ENCODE measurements around the gene TBC1D5. TPM values are rescaled to one million over a fixed set of nuclear protein-coding genes. Genes with fewer than 3 reads are reported as not detected.

Gene TBC1D5
- polyA plus RNA-seq, 2 donors = 4.5 to 6.7 TPM

- no peak overlapping the region for H3K4me3 ChIP-seq (ENCODE audit: low read depth in 1 of 2, low read length in 2 of 2)
- H3K36me3 ChIP-seq (ENCODE audit: control insufficient read depth in 2 of 2, insufficient read depth in 2 of 2, low read length in 1 of 2) = no peaks in the 10 kb centered on the region
- no peaks in the 10 kb centered on the region for H3K4me1 ChIP-seq (ENCODE audit: control insufficient read depth in 2 of 2, insufficient read depth in 2 of 2, low read length in 1 of 2)
- H3K27ac ChIP-seq (ENCODE audit: low read depth in 2 of 2, low read length in 1 of 2) = no peak overlapping the region
- H3K27me3 ChIP-seq (ENCODE audit: control insufficient read depth in 1 of 2, insufficient read depth in 2 of 2, low read length in 2 of 2) = no peaks in the 10 kb centered on the region
- 93 to 97% methylated on average over 10 of the region's 10 CpGs for WGBS, 2 donors
- peaks cover 0 to 9% of the 10 kb centered on the region in 2 donors for H3K9me3 ChIP-seq (ENCODE audit: control insufficient read depth in 2 of 2, insufficient read depth in 1 of 2, low read depth in 1 of 2, low read length in 1 of 2)
Measured at GRCh38 chr3:17142516-17142915, 599.9 kb downstream of the TBC1D5 start.

DNA sequence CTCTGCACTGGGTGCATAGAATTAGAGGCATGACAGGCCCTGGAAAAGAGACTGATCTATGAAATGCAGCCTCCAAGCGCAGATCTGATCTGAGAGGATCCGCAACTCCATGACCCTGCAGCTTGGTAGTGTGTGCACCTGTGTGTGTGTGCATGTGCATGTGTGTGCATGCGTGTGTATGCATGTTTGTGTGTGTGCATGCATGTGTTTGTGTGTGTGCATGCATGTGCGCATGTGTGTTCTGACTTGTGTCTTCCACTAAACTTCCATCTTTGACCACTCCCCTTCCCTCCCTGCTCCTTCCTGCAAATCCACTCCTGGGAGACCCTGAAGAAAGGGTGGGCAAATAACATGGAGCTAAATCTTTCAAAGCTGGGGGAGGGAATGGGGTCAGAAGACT lies 600.7 kb downstream of the TBC1D5 start:
- no peaks in the 10 kb centered on the region for H3K4me1 ChIP-seq (ENCODE audit: control insufficient read depth in 2 of 2, insufficient read depth in 2 of 2, low read length in 1 of 2)
- H3K36me3 ChIP-seq (ENCODE audit: control insufficient read depth in 2 of 2, insufficient read depth in 2 of 2, low read length in 1 of 2) = no peaks in the 10 kb centered on the region
- H3K27me3 ChIP-seq (ENCODE audit: control insufficient read depth in 1 of 2, insufficient read depth in 2 of 2, low read length in 2 of 2) = no peaks in the 10 kb centered on the region
- 96 to 98% methylated on average over 4 of the region's 4 CpGs for WGBS, 2 donors
- H3K9me3 ChIP-seq (ENCODE audit: control insufficient read depth in 2 of 2, insufficient read depth in 1 of 2, low read depth in 1 of 2, low read length in 1 of 2) = peaks cover 0 to 10% of the 10 kb centered on the region in 2 donors
- no peak overlapping the region for H3K27ac ChIP-seq (ENCODE audit: low read depth in 2 of 2, low read length in 1 of 2)
- H3K4me3 ChIP-seq (ENCODE audit: low read depth in 1 of 2, low read length in 2 of 2) = no peak overlapping the region

GRCh38 chr3:17140670-17141505 lies 601.5 kb downstream of the TBC1D5 start:
- no peaks in the 10 kb centered on the region for H3K27me3 ChIP-seq (ENCODE audit: control insufficient read depth in 1 of 2, insufficient read depth in 2 of 2, low read length in 2 of 2)
- H3K27ac ChIP-seq (ENCODE audit: low read depth in 2 of 2, low read length in 1 of 2) = no peak overlapping the region
- H3K4me1 ChIP-seq (ENCODE audit: control insufficient read depth in 2 of 2, insufficient read depth in 2 of 2, low read length in 1 of 2) = no peaks in the 10 kb centered on the region
- no peaks in the 10 kb centered on the region for H3K36me3 ChIP-seq (ENCODE audit: control insufficient read depth in 2 of 2, insufficient read depth in 2 of 2, low read length in 1 of 2)
- peaks cover 0 to 10% of the 10 kb centered on the region in 2 donors for H3K9me3 ChIP-seq (ENCODE audit: control insufficient read depth in 2 of 2, insufficient read depth in 1 of 2, low read depth in 1 of 2, low read length in 1 of 2)
- WGBS, 2 donors = 81% methylated on average over 13 of the region's 13 CpGs
- H3K4me3 ChIP-seq (ENCODE audit: low read depth in 1 of 2, low read length in 2 of 2) = no peak overlapping the region

DNA sequence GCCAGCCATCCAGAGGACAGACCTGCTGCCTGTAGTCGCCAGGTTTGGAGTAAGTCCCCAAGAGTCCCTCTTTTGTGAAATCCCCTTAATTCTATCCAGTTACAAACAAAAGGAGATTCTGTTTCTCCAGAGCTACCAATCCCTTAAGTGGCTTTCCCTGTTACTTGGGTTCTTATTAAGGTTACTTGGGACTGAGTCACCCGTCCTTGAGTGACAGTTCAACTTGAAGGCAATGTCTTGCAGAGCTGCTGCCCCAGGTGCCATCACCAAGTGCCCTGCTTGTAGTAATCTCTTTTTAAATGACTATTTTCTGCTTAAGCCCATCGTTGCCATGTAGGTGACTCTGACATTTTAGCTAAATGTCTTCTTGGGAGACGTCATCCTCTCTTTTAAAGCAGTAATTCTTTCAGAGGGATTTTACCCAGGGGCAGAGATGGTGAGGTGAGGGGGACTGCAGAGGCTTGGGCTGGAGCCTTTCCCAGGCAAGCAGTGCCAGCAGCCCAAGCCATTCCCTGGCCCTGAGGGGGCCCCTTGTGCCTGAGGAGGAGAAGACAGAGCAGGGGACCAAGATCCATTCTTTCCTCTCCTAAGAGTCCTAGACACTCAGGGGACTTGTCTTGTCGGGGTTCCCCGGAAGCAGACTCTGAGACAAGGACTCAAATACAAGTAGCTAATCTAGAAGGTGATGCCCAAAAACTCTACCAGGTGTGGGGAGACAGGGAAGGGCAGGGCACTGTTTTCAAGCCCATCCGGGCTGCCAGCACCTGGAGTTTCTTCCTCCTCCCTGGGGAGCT lies 604.0 kb downstream of the TBC1D5 start:
- Histone ChIP-seq H3K27me3 (ENCODE audit: control insufficient read depth in 1 of 2, insufficient read depth in 2 of 2, low read length in 2 of 2) (no peaks in the 10 kb centered on the region), H3K9me3 (ENCODE audit: control insufficient read depth in 2 of 2, insufficient read depth in 1 of 2, low read depth in 1 of 2, low read length in 1 of 2) (peaks cover 0 to 8% of the 10 kb centered on the region in 2 donors), H3K4me1 (ENCODE audit: control insufficient read depth in 2 of 2, insufficient read depth in 2 of 2, low read length in 1 of 2) (no peaks in the 10 kb centered on the region), H3K36me3 (ENCODE audit: control insufficient read depth in 2 of 2, insufficient read depth in 2 of 2, low read length in 1 of 2) (no peaks in the 10 kb centered on the region), H3K4me3 (ENCODE audit: low read depth in 1 of 2, low read length in 2 of 2) (no peak overlapping the region), H3K27ac (ENCODE audit: low read depth in 2 of 2, low read length in 1 of 2) (no peak overlapping the region)
- WGBS, 2 donors = 89 to 92% methylated on average over 7 of the region's 7 CpGs

DNA sequence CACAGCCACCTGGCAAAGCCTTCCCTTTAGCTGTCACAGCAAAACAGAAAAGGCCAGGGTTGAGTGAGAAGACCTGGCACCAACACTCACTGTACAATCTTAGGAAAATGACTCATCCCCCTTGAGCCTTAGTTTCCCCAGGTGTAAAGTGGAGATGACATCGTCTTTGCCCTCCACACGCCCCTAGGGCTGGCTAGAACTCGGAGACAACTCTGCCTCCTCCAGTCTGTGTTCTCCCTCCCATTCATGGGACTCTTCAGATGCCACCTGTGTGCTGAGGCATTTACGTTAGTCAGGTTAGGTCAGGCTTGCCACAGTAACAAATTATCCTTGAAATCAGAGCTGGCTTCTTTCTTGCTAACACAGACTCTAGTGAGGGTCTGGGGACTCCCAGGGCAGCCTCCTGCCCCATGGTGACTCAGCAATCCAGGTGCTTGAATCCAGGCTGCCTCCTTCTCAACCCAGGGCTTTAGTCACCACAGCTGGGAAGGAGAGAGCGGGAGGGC lies 605.1 kb downstream of the TBC1D5 start:
- Histone ChIP-seq H3K27ac (ENCODE audit: low read depth in 2 of 2, low read length in 1 of 2) (no peak overlapping the region), H3K9me3 (ENCODE audit: control insufficient read depth in 2 of 2, insufficient read depth in 1 of 2, low read depth in 1 of 2, low read length in 1 of 2) (peaks cover 0 to 8% of the 10 kb centered on the region in 2 donors), H3K4me1 (ENCODE audit: control insufficient read depth in 2 of 2, insufficient read depth in 2 of 2, low read length in 1 of 2) (no peaks in the 10 kb centered on the region), H3K4me3 (ENCODE audit: low read depth in 1 of 2, low read length in 2 of 2) (no peak overlapping the region), H3K27me3 (ENCODE audit: control insufficient read depth in 1 of 2, insufficient read depth in 2 of 2, low read length in 2 of 2) (no peaks in the 10 kb centered on the region), H3K36me3 (ENCODE audit: control insufficient read depth in 2 of 2, insufficient read depth in 2 of 2, low read length in 1 of 2) (no peaks in the 10 kb centered on the region)
- WGBS, 2 donors = 89 to 93% methylated on average over 5 of the region's 5 CpGs

- no peaks in the 10 kb centered on the region for H3K36me3 ChIP-seq (ENCODE audit: control insufficient read depth in 2 of 2, insufficient read depth in 2 of 2, low read length in 1 of 2)
- 74 to 81% methylated on average over 11 of the region's 11 CpGs for WGBS, 2 donors
- H3K27me3 ChIP-seq (ENCODE audit: control insufficient read depth in 1 of 2, insufficient read depth in 2 of 2, low read length in 2 of 2) = no peaks in the 10 kb centered on the region
- peaks cover 0 to 8% of the 10 kb centered on the region in 2 donors for H3K9me3 ChIP-seq (ENCODE audit: control insufficient read depth in 2 of 2, insufficient read depth in 1 of 2, low read depth in 1 of 2, low read length in 1 of 2)
- H3K4me3 ChIP-seq (ENCODE audit: low read depth in 1 of 2, low read length in 2 of 2) = no peak overlapping the region
- no peaks in the 10 kb centered on the region for H3K4me1 ChIP-seq (ENCODE audit: control insufficient read depth in 2 of 2, insufficient read depth in 2 of 2, low read length in 1 of 2)
- no peak overlapping the region for H3K27ac ChIP-seq (ENCODE audit: low read depth in 2 of 2, low read length in 1 of 2)
Measured at GRCh38 chr3:17136136-17136721, 606.2 kb downstream of the TBC1D5 start.

DNA sequence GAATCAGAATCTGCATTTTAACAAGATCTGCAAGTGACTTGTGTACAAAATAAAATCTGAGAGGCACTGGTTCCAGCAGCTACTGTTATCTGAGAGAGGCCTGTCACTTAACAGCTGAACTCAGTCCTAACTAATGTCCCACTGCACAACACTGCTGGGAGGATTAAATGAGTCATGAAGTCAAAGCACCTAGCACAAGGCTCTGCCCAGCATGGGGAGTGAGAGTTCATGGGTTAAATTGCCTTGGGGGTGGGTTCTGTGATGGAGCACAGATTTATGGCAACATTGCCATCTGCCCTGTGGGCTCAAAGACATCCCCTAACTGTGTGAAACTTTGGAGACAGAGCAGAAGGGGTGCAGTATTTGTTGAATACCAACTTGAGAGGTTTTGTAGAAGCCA lies 606.7 kb downstream of the TBC1D5 start:
- H3K4me3 ChIP-seq (ENCODE audit: low read depth in 1 of 2, low read length in 2 of 2) = no peak overlapping the region
- H3K27me3 ChIP-seq (ENCODE audit: control insufficient read depth in 1 of 2, insufficient read depth in 2 of 2, low read length in 2 of 2) = no peaks in the 10 kb centered on the region
- H3K27ac ChIP-seq (ENCODE audit: low read depth in 2 of 2, low read length in 1 of 2) = no peak overlapping the region

GRCh38 chr3:17133632-17134545 lies 608.5 kb downstream of the TBC1D5 start:
- no peak overlapping the region for H3K27ac ChIP-seq (ENCODE audit: low read depth in 2 of 2, low read length in 1 of 2)
- peaks cover 0 to 5% of the 10 kb centered on the region in 2 donors for H3K9me3 ChIP-seq (ENCODE audit: control insufficient read depth in 2 of 2, insufficient read depth in 1 of 2, low read depth in 1 of 2, low read length in 1 of 2)
- 88 to 91% methylated on average over 19 of the region's 19 CpGs for WGBS, 2 donors
- H3K36me3 ChIP-seq (ENCODE audit: control insufficient read depth in 2 of 2, insufficient read depth in 2 of 2, low read length in 1 of 2) = no peaks in the 10 kb centered on the region
- no peaks in the 10 kb centered on the region for H3K4me1 ChIP-seq (ENCODE audit: control insufficient read depth in 2 of 2, insufficient read depth in 2 of 2, low read length in 1 of 2)
- no peak overlapping the region for H3K4me3 ChIP-seq (ENCODE audit: low read depth in 1 of 2, low read length in 2 of 2)
- no peaks in the 10 kb centered on the region for H3K27me3 ChIP-seq (ENCODE audit: control insufficient read depth in 1 of 2, insufficient read depth in 2 of 2, low read length in 2 of 2)

More for the DNA sequence above, 606.7 kb downstream of the TBC1D5 start:
- Histone ChIP-seq H3K9me3 (ENCODE audit: control insufficient read depth in 2 of 2, insufficient read depth in 1 of 2, low read depth in 1 of 2, low read length in 1 of 2) (peaks cover 0 to 8% of the 10 kb centered on the region in 2 donors), H3K4me1 (ENCODE audit: control insufficient read depth in 2 of 2, insufficient read depth in 2 of 2, low read length in 1 of 2) (no peaks in the 10 kb centered on the region), H3K36me3 (ENCODE audit: control insufficient read depth in 2 of 2, insufficient read depth in 2 of 2, low read length in 1 of 2) (no peaks in the 10 kb centered on the region)
